Measurements from ENCODE around the gene DCTD. TPM values are rescaled to one million over a fixed set of nuclear protein-coding genes. Genes with fewer than 3 reads are reported as not detected.

The DCTD gene
- total and polyA plus RNA-seq, 4 donors: 36.9 to 52.9 (median 44.7) TPM

DNA sequence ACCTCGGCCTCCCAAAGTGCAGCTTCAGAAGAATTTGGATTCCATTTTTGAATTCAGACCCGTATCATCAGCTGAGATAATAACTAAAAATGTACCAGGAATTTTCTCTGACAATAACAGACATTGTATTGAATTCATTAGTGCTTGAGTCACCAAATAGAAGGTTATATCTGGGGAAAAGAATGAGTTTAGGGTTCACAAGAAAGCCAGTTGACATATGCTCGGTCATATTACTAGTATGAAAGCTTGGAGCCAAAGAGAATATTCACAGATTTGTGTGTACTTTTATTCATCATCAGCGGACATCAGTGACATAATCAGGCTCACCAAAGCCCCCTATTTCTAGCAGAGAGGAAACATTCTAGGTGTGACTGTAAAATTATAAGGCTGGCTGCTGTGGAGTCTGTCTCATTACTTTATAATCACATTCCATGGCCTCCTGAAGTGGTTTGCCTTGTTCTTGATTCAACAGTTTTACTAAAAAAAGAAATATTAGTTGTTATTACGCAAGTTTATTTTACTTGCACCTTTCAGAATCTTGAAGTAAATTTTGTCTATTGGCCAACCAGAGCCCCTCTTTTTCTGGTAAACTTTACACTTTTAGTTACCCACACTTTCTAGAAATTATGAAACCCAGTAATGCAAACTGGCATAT, 14.6 kb upstream of the DCTD start:
- 91% methylated on average over 5 of the region's 5 CpGs for WGBS
- TF ChIP-seq, protein P1, sequence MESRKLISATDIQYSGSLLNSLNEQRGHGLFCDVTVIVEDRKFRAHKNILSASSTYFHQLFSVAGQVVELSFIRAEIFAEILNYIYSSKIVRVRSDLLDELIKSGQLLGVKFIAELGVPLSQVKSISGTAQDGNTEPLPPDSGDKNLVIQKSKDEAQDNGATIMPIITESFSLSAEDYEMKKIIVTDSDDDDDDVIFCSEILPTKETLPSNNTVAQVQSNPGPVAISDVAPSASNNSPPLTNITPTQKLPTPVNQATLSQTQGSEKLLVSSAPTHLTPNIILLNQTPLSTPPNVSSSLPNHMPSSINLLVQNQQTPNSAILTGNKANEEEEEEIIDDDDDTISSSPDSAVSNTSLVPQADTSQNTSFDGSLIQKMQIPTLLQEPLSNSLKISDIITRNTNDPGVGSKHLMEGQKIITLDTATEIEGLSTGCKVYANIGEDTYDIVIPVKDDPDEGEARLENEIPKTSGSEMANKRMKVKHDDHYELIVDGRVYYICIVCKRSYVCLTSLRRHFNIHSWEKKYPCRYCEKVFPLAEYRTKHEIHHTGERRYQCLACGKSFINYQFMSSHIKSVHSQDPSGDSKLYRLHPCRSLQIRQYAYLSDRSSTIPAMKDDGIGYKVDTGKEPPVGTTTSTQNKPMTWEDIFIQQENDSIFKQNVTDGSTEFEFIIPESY (IDR thresholded peaks at IDR 0.05): no peak
- TF ChIP-seq EGR1 (IDR thresholded peaks at IDR 0.05; ENCODE audit: low read depth in 2 of 2) (no peak), HNF4A (conservative IDR thresholded peaks at IDR 0.05) (no peak), FOXA1 (IDR thresholded peaks at IDR 0.05) (no peak), NR2F2 (IDR thresholded peaks at IDR 0.05) (no peak), YY1 (IDR thresholded peaks at IDR 0.05) (no peak), JUND (IDR thresholded peaks at IDR 0.05) (no peak), TAF1 (conservative IDR thresholded peaks at IDR 0.05) (no peak), FOXA2 (IDR thresholded peaks at IDR 0.05) (no peak), HNF4G (IDR thresholded peaks at IDR 0.05) (no peak), RXRA (IDR thresholded peaks at IDR 0.05) (no peak), RAD21 (IDR thresholded peaks at IDR 0.05) (no peak), GABPA (IDR thresholded peaks at IDR 0.05 in 1 of 2, conservative IDR thresholded peaks at IDR 0.05 in 1 of 2) (no peak), SP1 (IDR thresholded peaks at IDR 0.05) (no peak)
- TF ChIP-seq, protein P2, sequence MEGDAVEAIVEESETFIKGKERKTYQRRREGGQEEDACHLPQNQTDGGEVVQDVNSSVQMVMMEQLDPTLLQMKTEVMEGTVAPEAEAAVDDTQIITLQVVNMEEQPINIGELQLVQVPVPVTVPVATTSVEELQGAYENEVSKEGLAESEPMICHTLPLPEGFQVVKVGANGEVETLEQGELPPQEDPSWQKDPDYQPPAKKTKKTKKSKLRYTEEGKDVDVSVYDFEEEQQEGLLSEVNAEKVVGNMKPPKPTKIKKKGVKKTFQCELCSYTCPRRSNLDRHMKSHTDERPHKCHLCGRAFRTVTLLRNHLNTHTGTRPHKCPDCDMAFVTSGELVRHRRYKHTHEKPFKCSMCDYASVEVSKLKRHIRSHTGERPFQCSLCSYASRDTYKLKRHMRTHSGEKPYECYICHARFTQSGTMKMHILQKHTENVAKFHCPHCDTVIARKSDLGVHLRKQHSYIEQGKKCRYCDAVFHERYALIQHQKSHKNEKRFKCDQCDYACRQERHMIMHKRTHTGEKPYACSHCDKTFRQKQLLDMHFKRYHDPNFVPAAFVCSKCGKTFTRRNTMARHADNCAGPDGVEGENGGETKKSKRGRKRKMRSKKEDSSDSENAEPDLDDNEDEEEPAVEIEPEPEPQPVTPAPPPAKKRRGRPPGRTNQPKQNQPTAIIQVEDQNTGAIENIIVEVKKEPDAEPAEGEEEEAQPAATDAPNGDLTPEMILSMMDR (IDR thresholded peaks at IDR 0.05; ENCODE audit: low read depth, low read length, missing input control): no peak
- TF ChIP-seq, protein P3, sequence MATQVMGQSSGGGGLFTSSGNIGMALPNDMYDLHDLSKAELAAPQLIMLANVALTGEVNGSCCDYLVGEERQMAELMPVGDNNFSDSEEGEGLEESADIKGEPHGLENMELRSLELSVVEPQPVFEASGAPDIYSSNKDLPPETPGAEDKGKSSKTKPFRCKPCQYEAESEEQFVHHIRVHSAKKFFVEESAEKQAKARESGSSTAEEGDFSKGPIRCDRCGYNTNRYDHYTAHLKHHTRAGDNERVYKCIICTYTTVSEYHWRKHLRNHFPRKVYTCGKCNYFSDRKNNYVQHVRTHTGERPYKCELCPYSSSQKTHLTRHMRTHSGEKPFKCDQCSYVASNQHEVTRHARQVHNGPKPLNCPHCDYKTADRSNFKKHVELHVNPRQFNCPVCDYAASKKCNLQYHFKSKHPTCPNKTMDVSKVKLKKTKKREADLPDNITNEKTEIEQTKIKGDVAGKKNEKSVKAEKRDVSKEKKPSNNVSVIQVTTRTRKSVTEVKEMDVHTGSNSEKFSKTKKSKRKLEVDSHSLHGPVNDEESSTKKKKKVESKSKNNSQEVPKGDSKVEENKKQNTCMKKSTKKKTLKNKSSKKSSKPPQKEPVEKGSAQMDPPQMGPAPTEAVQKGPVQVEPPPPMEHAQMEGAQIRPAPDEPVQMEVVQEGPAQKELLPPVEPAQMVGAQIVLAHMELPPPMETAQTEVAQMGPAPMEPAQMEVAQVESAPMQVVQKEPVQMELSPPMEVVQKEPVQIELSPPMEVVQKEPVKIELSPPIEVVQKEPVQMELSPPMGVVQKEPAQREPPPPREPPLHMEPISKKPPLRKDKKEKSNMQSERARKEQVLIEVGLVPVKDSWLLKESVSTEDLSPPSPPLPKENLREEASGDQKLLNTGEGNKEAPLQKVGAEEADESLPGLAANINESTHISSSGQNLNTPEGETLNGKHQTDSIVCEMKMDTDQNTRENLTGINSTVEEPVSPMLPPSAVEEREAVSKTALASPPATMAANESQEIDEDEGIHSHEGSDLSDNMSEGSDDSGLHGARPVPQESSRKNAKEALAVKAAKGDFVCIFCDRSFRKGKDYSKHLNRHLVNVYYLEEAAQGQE (IDR thresholded peaks at IDR 0.05): no peak
- TF ChIP-seq, protein P4, sequence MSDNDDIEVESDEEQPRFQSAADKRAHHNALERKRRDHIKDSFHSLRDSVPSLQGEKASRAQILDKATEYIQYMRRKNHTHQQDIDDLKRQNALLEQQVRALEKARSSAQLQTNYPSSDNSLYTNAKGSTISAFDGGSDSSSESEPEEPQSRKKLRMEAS (IDR thresholded peaks at IDR 0.05): no peak
- TF ChIP-seq, protein P5, sequence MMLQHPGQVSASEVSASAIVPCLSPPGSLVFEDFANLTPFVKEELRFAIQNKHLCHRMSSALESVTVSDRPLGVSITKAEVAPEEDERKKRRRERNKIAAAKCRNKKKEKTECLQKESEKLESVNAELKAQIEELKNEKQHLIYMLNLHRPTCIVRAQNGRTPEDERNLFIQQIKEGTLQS (IDR thresholded peaks at IDR 0.05): no peak
- no peak for DNase-seq (ENCODE audit: low spot score)

More for the DNA sequence above, 14.6 kb upstream of the DCTD start:
- Histone ChIP-seq H3K4me1 (ENCODE audit: control insufficient read depth in 4 of 4, insufficient read depth in 4 of 4, low read length in 3 of 4) (no peaks in the 10 kb centered on the region), H3K4me3 (ENCODE audit: low read depth in 1 of 3, low read length in 3 of 3) (no peak overlapping the region), H3K36me3 (ENCODE audit: control insufficient read depth in 4 of 4, insufficient read depth in 3 of 4, low read depth in 1 of 4, low read length in 3 of 4) (no peaks in the 10 kb centered on the region), H3K27ac (ENCODE audit: low read depth in 1 of 2, low read length in 2 of 2) (no peak overlapping the region), H3K9me3 (ENCODE audit: control insufficient read depth in 4 of 4, low read length in 3 of 4) (no peaks in the 10 kb centered on the region), H3K9ac (ENCODE audit: low read depth in 1 of 2, low read length in 2 of 2) (no peak overlapping the region), H3K27me3 (ENCODE audit: control insufficient read depth in 4 of 4, insufficient read depth in 4 of 4, low read length in 3 of 4) (no peaks in the 10 kb centered on the region)

Data from liver (tissue), 9 donors.